Gastroesophageal sphincter (tissue), 4 donors: Measurements from ENCODE around the gene ST7. TPM values are rescaled to one million over a fixed set of nuclear protein-coding genes. Genes with fewer than 3 reads are reported as not detected.

Experiments used
- ATAC-seq: fragments of 150-250 bp; one replicate; pipeline ENCODE4 v1.9.1; 2016; ENCODE audit warnings: mild to moderate bottlenecking, moderate library complexity
- H3K27ac ChIP-seq, 4 donors: fragments of 200-600 bp; sonication (generic) in 3 of 4; 1 replicate in 3 of 4; 2 replicates in 1 of 4; pipeline ENCODE4 v1.5.1; 2016 to 2019
- H3K27me3 ChIP-seq: fragments of 200-600 bp; sonication (generic); one replicate; pipeline ENCODE4 v1.5.1; 2019
- H3K36me3 ChIP-seq, 2 donors: fragments of 200-600 bp; sonication (generic); one replicate each; pipeline ENCODE4 v1.5.1; 2019; ENCODE audit warnings: control low read depth in 1 of 2
- H3K4me1 ChIP-seq, 3 donors: fragments of 200-600 bp; sonication (generic); 1 replicate in 2 of 3; 2 replicates in 1 of 3; pipeline ENCODE4 v1.5.1; 2016 to 2019; ENCODE audit warnings: control low read depth in 2 of 3
- H3K4me3 ChIP-seq, 2 donors: fragments of 200-600 bp; sonication (generic); one replicate each; pipeline ENCODE4 v1.5.1; 2019; ENCODE audit warnings: mild to moderate bottlenecking in 1 of 2, moderate library complexity in 1 of 2
- H3K9me3 ChIP-seq, 3 donors: fragments of 200-600 bp; sonication (generic); one replicate each; pipeline ENCODE4 v1.5.1; 2017 to 2019; ENCODE audit warnings: control low read depth in 2 of 3
- CTCF ChIP-seq, 4 experiments: fragments of 200-600 bp in 2 of 4; fragments of 450-650 bp in 2 of 4; sonication (generic) in 1 of 4; IDR thresholded peaks; one replicate each; pipeline ENCODE4 v1.5.1; 2017 to 2019; ENCODE audit warnings: antibody characterized with exemption in 4 of 4, mild to moderate bottlenecking in 2 of 4, moderate library complexity in 2 of 4
- EP300 ChIP-seq: sonication (generic); formaldehyde crosslinking; IDR thresholded peaks from one replicate; pipeline ENCODE4 v1.6.1; 2017; ENCODE audit warnings: antibody characterized with exemption, mild to moderate bottlenecking
- POLR2A ChIP-seq, 2 donors: fragments of 450-650 bp; IDR thresholded peaks; one replicate each; pipeline ENCODE4 v1.6.1; 2017; ENCODE audit warnings: antibody characterized with exemption in 2 of 2, mild to moderate bottlenecking in 2 of 2, moderate library complexity in 1 of 2
- POLR2AphosphoS5 ChIP-seq: sonication (generic); formaldehyde crosslinking; IDR thresholded peaks from one replicate; pipeline ENCODE4 v1.6.1; 2017; ENCODE audit warnings: antibody characterized with exemption
- WGBS, 2 donors: methylation state at CpG; one replicate each; pipeline ENCODE4 v1.1.5; 2018; ENCODE audit warnings: low coverage in 1 of 2; 5-methylcytosine and 5-hydroxymethylcytosine counted together
- total RNA-seq, 4 donors: library from RNA; depleted of rRNA; stranded (reverse); fragments of >200 nt; gene quantifications; one replicate each; pipeline ENCODE4 v1.1.0, GENCODE V29; 2016

The ST7 gene
- total RNA-seq, 4 donors from 2014 or later: 19.1 to 43.9 (median 24.2) TPM

- no peak overlapping the region for H3K27ac ChIP-seq
- ATAC-seq: no peak
- no peak for TF ChIP-seq POLR2AphosphoS5
- no peak for TF ChIP-seq EP300
- TF ChIP-seq POLR2A (IDR thresholded peaks at IDR 0.05): no peak
- no peak for TF ChIP-seq CTCF (IDR thresholded peaks at IDR 0.05)
- H3K4me3 ChIP-seq: no peak overlapping the region
- peaks cover 0 to 75% of the 10 kb centered on the region in 2 donors for H3K36me3 ChIP-seq
- H3K27me3 ChIP-seq: no peaks in the 10 kb centered on the region
- no peaks in the 10 kb centered on the region for H3K9me3 ChIP-seq
- WGBS, 2 donors: 80 to 94% methylated on average over 2 to 3 of the region's 3 CpGs
- H3K4me1 ChIP-seq: no peaks in the 10 kb centered on the region
These were observed 34.6 kb upstream of the ST7 start for GRCh38 chr7:116918704-116919103.

GRCh38 chr7:116920359-116920758 lies 32.9 kb upstream of the ST7 start:
- no peak overlapping the region for H3K4me3 ChIP-seq
- ATAC-seq: no peak
- no peak for TF ChIP-seq EP300
- TF ChIP-seq POLR2A (IDR thresholded peaks at IDR 0.05): no peak
- no peak for TF ChIP-seq POLR2AphosphoS5
- no peak for TF ChIP-seq CTCF (IDR thresholded peaks at IDR 0.05)
- no peaks in the 10 kb centered on the region for H3K9me3 ChIP-seq
- H3K27me3 ChIP-seq: no peaks in the 10 kb centered on the region
- H3K27ac ChIP-seq: no peak overlapping the region
- no peaks in the 10 kb centered on the region for H3K4me1 ChIP-seq
- peaks cover 0 to 58% of the 10 kb centered on the region in 2 donors for H3K36me3 ChIP-seq

GRCh38 chr7:116922545-116922944 lies 30.8 kb upstream of the ST7 start:
- H3K9me3 ChIP-seq: no peaks in the 10 kb centered on the region
- no peak for TF ChIP-seq POLR2A (IDR thresholded peaks at IDR 0.05)
- TF ChIP-seq CTCF (IDR thresholded peaks at IDR 0.05): no peak
- TF ChIP-seq POLR2AphosphoS5: no peak
- TF ChIP-seq EP300: no peak
- peaks cover 0 to 36% of the 10 kb centered on the region in 2 donors for H3K36me3 ChIP-seq
- no peak overlapping the region for H3K4me3 ChIP-seq
- 53 to 75% methylated on average over 3 to 5 of the region's 5 CpGs for WGBS, 2 donors
- no peak for ATAC-seq
- H3K27me3 ChIP-seq: no peaks in the 10 kb centered on the region
- no peaks in the 10 kb centered on the region for H3K4me1 ChIP-seq
- no peak overlapping the region for H3K27ac ChIP-seq

- no peak for ATAC-seq
- H3K4me3 ChIP-seq: no peak overlapping the region
- no peak overlapping the region for H3K27ac ChIP-seq
- no peaks in the 10 kb centered on the region for H3K9me3 ChIP-seq
- peaks cover 0 to 15% of the 10 kb centered on the region in 2 donors for H3K36me3 ChIP-seq
- H3K4me1 ChIP-seq: no peaks in the 10 kb centered on the region
- peaks cover 9% of the 10 kb centered on the region for H3K27me3 ChIP-seq
- 52 to 55% methylated on average over 5 of the region's 5 CpGs for WGBS, 2 donors
- TF ChIP-seq POLR2AphosphoS5 (no peak), POLR2A (IDR thresholded peaks at IDR 0.05) (no peak), CTCF (IDR thresholded peaks at IDR 0.05) (no peak), EP300 (no peak)
These were observed 28.6 kb upstream of the ST7 start for GRCh38 chr7:116924741-116925140.

GRCh38 chr7:116929021-116929420 lies 24.3 kb upstream of the ST7 start:
- H3K36me3 ChIP-seq: no peaks in the 10 kb centered on the region
- no peak for TF ChIP-seq EP300
- TF ChIP-seq CTCF (IDR thresholded peaks at IDR 0.05): no peak
- no peak for TF ChIP-seq POLR2AphosphoS5
- no peak for TF ChIP-seq POLR2A (IDR thresholded peaks at IDR 0.05)
- H3K27ac ChIP-seq: no peak overlapping the region
- no peak overlapping the region for H3K4me3 ChIP-seq
- 43 to 68% methylated on average over 2 to 3 of the region's 3 CpGs for WGBS, 2 donors
- ATAC-seq: no peak
- H3K27me3 ChIP-seq: peaks cover 9% of the 10 kb centered on the region
- no peaks in the 10 kb centered on the region for H3K4me1 ChIP-seq
- H3K9me3 ChIP-seq: no peaks in the 10 kb centered on the region
